Suprapubic skin (tissue), 4 donors: ENCODE measurements around the gene ANO2. TPM values are rescaled to one million over a fixed set of nuclear protein-coding genes. Genes with fewer than 3 reads are reported as not detected.

ENCODE experiments used
- DNase-seq, 2 donors: peaks; one replicate each; pipeline ENCODE4 v3.0.0-alpha.2; 2019; ENCODE audit warnings: low spot score in 2 of 2
- H3K27ac ChIP-seq: fragments of 200-600 bp; sonication (generic); one replicate; pipeline ENCODE4 v1.5.1; 2019
- H3K27me3 ChIP-seq: fragments of 200-600 bp; sonication (generic); one replicate; pipeline ENCODE4 v1.5.1; 2019
- H3K36me3 ChIP-seq: fragments of 200-600 bp; sonication (generic); one replicate; pipeline ENCODE4 v1.5.1; 2019
- H3K4me1 ChIP-seq: fragments of 200-600 bp; sonication (generic); one replicate; pipeline ENCODE4 v1.5.1; 2019
- H3K4me3 ChIP-seq: fragments of 200-600 bp; sonication (generic); one replicate; pipeline ENCODE4 v1.5.1; 2019; ENCODE audit warnings: mild to moderate bottlenecking
- H3K9me3 ChIP-seq: fragments of 200-600 bp; sonication (generic); one replicate; pipeline ENCODE4 v1.5.1; 2019
- CTCF ChIP-seq, 2 donors: fragments of 200-600 bp in 1 of 2; fragments of 450-650 bp in 1 of 2; sonication (generic) in 1 of 2; IDR thresholded peaks; one replicate each; pipeline ENCODE4 v1.5.1; 2016 to 2019; ENCODE audit warnings: antibody characterized with exemption in 2 of 2, mild to moderate bottlenecking in 1 of 2, moderate library complexity in 1 of 2
- EP300 ChIP-seq: sonication (generic); formaldehyde crosslinking; IDR thresholded peaks from one replicate; pipeline ENCODE4 v1.6.1; 2017; ENCODE audit warnings: antibody characterized with exemption
- POLR2A ChIP-seq, 2 donors: fragments of 450-650 bp; IDR thresholded peaks; one replicate each; pipeline ENCODE4 v1.6.1; 2017; ENCODE audit warnings: antibody characterized with exemption in 2 of 2, mild to moderate bottlenecking in 2 of 2, moderate library complexity in 2 of 2
- POLR2AphosphoS5 ChIP-seq, 3 donors: sonication (generic); formaldehyde crosslinking; IDR thresholded peaks; one replicate each; pipeline ENCODE4 v1.6.1; 2017; ENCODE audit warnings: antibody characterized with exemption in 3 of 3
- WGBS: methylation state at CpG from one replicate; pipeline ENCODE4 v1.1.5; 2018; 5-methylcytosine and 5-hydroxymethylcytosine counted together
- total RNA-seq, 4 donors: library from RNA; depleted of rRNA; stranded (reverse); fragments of >200 nt; gene quantifications; one replicate each; pipeline ENCODE4 v1.1.0, GENCODE V29; 2016

The ANO2 gene
- total RNA-seq, 4 donors from 2014 or later: 1.1 to 9.7 (median 2.0) TPM

DNA sequence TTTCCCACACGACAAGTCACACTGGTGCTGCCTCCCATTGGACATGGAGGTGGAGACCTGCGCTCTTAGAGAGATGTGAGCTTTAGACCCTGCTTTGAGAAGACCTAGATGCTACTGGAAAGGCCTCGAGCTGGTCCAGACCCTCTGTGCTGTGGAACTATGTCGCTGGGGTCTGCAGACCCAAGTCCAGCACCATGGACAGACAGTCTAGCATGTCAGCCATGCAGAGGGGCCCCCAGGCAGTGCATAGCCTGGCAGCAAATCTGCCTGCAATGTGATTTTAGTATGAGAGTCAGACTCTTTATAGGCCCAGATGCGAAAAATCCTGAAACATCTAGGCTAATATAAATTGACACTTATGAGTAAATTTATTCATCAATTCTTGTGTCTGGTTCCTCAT, 371.7 kb downstream of the ANO2 start:
- no peak for DNase-seq
- no peaks in the 10 kb centered on the region for H3K9me3 ChIP-seq
- no peaks in the 10 kb centered on the region for H3K4me1 ChIP-seq
- peaks cover 4% of the 10 kb centered on the region for H3K27me3 ChIP-seq
- TF ChIP-seq POLR2AphosphoS5 (IDR thresholded peaks at IDR 0.05) (no peak), POLR2A (IDR thresholded peaks at IDR 0.05) (no peak), EP300 (no peak), CTCF (IDR thresholded peaks at IDR 0.05) (no peak)
- H3K36me3 ChIP-seq: no peaks in the 10 kb centered on the region
- no peak overlapping the region for H3K4me3 ChIP-seq
- no peak overlapping the region for H3K27ac ChIP-seq
- 82% methylated on average over 5 of the region's 5 CpGs for WGBS

DNA sequence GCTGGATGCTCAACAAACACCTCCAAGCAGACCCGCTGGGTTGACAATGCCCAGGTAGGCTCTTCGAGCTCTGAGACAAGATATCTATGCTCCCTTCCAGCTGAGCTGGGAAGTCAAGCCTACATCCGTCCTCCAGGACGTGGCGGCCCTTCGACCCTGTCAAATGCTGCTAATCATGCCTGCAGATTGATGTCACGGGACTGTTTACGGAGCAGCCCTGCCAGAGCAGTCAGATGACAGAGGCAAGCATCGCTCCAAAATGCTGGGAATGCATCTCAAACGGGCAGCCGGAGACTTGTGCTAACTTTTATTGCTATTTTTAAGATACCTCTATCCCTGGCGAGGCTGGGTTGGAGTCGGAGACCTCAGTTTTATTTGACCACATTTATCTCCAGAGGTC, 373.9 kb downstream of the ANO2 start:
- TF ChIP-seq EP300 (no peak), POLR2AphosphoS5 (IDR thresholded peaks at IDR 0.05) (no peak), POLR2A (IDR thresholded peaks at IDR 0.05) (no peak), CTCF (IDR thresholded peaks at IDR 0.05) (no peak)
- H3K9me3 ChIP-seq: no peaks in the 10 kb centered on the region
- DNase-seq: no peak
- 54% methylated on average over 13 of the region's 13 CpGs for WGBS
- H3K4me3 ChIP-seq: no peak overlapping the region
- no peaks in the 10 kb centered on the region for H3K36me3 ChIP-seq
- H3K4me1 ChIP-seq: no peaks in the 10 kb centered on the region
- no peak overlapping the region for H3K27ac ChIP-seq
- H3K27me3 ChIP-seq: no peaks in the 10 kb centered on the region

DNA sequence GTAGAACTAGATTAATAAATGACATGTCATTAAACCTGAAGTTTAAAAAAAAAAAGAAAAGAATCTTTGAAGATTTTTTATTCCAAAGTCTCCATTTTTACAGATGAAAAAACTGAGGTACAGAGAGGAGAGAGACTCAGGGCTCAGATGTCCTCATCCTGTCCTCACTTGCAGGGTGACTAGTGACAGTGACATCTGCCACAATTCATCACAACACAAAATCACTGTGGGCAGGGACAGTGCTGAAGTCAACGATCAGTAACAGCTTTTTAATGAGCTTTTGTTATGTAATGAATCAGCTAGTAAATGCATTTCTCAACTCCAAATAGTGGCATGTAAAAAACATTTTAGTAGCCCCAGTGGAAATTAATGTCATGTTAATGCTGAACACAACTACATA, 374.6 kb downstream of the ANO2 start:
- Histone ChIP-seq H3K27me3 (no peaks in the 10 kb centered on the region), H3K36me3 (no peaks in the 10 kb centered on the region), H3K9me3 (no peaks in the 10 kb centered on the region), H3K4me3 (no peak overlapping the region), H3K27ac (no peak overlapping the region), H3K4me1 (no peaks in the 10 kb centered on the region)
- 18% methylated on average over 1 of the region's 1 CpG for WGBS
- TF ChIP-seq EP300 (no peak), POLR2AphosphoS5 (IDR thresholded peaks at IDR 0.05) (no peak), POLR2A (IDR thresholded peaks at IDR 0.05) (no peak), CTCF (IDR thresholded peaks at IDR 0.05) (no peak)
- no peak for DNase-seq

DNA sequence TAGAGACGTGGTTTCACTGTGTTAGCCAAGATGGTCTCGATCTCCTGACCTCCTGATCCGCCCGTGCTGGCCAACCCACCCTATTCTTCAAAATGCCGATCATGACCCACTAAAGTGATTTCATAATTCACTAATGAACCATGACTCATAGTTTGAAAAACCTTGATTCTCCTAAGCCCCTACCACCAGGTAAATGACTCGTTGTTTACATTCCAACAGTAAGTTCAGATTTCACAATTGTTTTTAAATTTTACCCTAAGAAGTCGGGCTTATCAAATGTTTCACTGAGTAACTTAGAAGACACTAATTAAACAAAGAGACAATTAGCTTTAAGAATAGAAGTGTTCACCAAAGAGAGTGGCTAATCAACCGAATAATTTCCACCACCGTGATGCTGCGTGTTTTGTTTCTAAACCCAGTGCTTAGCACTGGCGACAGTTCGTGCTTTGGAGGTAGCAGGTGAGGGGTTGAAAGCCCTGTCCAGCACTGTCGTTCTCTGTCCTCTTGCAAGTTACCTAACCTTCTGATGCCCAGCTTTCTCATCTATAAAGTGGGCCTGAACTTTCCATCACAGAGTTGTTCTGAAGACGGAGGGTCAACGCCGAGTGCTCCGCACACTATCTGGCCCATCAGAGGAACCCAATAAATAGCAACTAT, 376.6 kb downstream of the ANO2 start:
- no peaks in the 10 kb centered on the region for H3K4me1 ChIP-seq
- H3K4me3 ChIP-seq: no peak overlapping the region
- WGBS: 81% methylated on average over 17 of the region's 17 CpGs
- TF ChIP-seq CTCF (IDR thresholded peaks at IDR 0.05): no peak
- TF ChIP-seq EP300: no peak
- TF ChIP-seq POLR2AphosphoS5 (IDR thresholded peaks at IDR 0.05): no peak
- no peak for TF ChIP-seq POLR2A (IDR thresholded peaks at IDR 0.05)
- H3K27ac ChIP-seq: no peak overlapping the region
- no peaks in the 10 kb centered on the region for H3K9me3 ChIP-seq
- H3K36me3 ChIP-seq: no peaks in the 10 kb centered on the region
- DNase-seq: no peak
- H3K27me3 ChIP-seq: no peaks in the 10 kb centered on the region

GRCh38 chr12:5567016-5567725, 377.9 kb downstream of the ANO2 start:
- no peaks in the 10 kb centered on the region for H3K9me3 ChIP-seq
- no peak overlapping the region for H3K4me3 ChIP-seq
- no peaks in the 10 kb centered on the region for H3K4me1 ChIP-seq
- H3K36me3 ChIP-seq: no peaks in the 10 kb centered on the region
- H3K27me3 ChIP-seq: no peaks in the 10 kb centered on the region
- DNase-seq: no peak
- TF ChIP-seq EP300 (no peak), POLR2AphosphoS5 (IDR thresholded peaks at IDR 0.05) (no peak), CTCF (IDR thresholded peaks at IDR 0.05) (no peak), POLR2A (IDR thresholded peaks at IDR 0.05) (no peak)
- WGBS: 47% methylated on average over 14 of the region's 14 CpGs
- no peak overlapping the region for H3K27ac ChIP-seq
